Cortex of kidney (tissue), 1 donor: Measurements from ENCODE around the gene POSTN.
"Not testable (repeated sequence)": the region's sequence is repeated elsewhere in the genome, so short reads cannot be mapped to it uniquely, and the experiment has no call there.

ENCODE experiments used
- DNase-seq: peaks from one replicate; lab custom pipeline; 2025; lab: John Stamatoyannopoulos, UW

Gene POSTN

DNA sequence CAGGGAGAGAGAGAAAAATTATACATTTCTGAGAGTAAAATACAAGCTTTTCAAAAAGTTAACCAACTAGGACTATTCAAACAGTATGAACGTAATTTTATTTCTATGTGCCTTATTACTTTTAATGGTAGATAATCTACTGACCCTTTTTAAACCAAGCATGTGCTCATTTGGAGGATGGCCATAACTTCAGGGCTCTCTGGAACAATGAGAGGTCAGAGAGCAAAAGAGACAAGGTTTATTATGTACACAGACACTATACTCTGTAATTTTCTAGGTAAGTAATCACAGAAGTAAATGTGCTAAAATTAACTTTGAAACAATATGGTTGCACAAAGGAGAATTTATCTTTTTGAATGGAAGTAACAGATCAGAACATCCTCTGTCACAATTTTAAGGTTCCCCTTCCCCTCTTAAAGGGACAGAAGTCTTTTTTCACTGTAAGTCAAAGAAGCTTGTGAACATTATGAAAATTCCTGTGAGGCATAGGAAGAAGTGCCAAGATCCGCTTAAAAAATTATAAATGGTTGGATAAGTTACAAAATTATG, 1.0 kb downstream of the POSTN start:
- no peak for DNase-seq

- no peak for DNase-seq
These were observed 1.8 kb downstream of the POSTN start for GRCh38 chr13:37596805-37597204.

GRCh38 chr13:37595162-37595561, 3.4 kb downstream of the POSTN start:
- DNase-seq: no peak

- DNase-seq: no peak
These were observed 4.0 kb downstream of the POSTN start for GRCh38 chr13:37594550-37594949.

GRCh38 chr13:37589381-37589780, 9.2 kb downstream of the POSTN start:
- not testable (repeated sequence) for DNase-seq

DNA sequence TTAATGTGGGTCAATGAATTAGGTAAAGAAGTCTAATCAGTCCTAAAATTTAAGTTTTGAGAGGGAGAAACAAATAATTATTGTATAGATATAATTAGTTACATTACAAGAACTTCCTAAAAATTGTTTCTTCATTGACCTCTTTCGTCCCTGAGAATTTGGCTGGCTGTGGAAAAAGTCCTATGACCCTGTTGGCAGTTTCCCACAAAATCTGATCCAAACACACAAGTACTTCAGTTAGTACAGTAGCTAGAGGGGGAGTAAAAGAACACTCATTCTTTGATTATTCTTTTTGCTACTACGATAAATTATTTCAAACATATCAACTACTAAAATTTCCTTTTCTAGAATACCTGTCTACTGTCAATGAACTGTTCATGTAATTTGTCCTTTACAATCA, 11.3 kb downstream of the POSTN start:
- DNase-seq: no peak

DNA sequence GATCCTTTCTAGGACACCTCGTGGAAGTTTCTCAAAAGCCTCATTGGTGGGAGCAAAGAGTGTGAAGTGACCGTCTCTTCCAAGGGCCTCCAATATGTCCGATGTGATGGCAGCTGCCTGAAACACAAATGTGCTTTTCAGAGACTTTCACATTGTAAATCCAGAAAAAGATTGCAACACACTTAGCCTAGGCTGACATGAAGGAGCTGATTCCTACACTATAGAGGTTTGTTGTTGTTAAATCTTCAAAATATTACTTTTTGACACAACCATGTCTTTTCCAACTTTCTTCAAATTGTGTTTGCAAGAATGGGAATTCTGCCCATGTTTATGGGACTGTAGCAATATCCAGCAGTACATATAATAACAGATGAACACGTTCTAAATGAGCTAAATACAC, 12.4 kb downstream of the POSTN start:
- DNase-seq: no peak

DNA sequence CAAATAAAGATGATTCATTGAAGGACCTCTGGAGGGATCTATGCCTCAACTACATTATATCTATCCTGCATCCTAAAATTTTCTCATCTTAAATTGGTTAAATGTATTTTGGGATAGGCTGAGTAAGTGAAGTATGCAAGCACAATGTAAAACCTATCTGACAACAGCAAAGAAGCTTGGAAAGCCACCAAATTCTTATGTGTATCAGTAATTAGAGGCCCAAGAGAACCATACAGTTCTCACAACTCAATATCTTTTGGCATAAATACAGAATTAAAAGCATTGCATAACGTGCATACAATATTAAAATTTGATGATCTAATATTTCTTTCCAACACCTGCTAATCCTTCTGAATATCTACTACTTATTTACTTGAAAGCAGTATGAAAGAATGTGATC, 13.0 kb downstream of the POSTN start:
- no peak for DNase-seq

DNA sequence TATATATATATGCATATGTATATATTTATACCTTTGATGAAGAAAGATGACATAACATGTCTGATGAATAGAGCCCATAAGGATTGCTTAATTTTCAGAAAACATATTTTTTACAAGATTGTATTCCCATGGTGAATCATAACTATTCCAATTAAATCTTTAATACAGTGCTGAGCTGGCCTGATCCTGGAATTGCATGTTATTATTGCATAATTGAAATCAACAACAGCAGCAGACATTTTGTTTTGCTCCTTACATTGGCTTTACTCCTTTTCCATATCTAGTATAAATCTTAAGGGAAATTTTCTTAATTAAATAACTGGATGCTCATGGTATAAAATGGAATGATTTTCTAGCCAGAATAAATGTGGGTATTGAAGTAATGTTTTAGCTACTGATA, 22.0 kb downstream of the POSTN start:
- no peak for DNase-seq

GRCh38 chr13:37565425-37565824, 33.1 kb downstream of the POSTN start:
- no peak for DNase-seq

- DNase-seq: no peak
These were observed 37.5 kb downstream of the POSTN start for GRCh38 chr13:37561031-37561430.

- no peak for DNase-seq
These were observed 38.0 kb downstream of the POSTN start for GRCh38 chr13:37560526-37560925.

GRCh38 chr13:37558766-37559165, 39.8 kb downstream of the POSTN start:
- DNase-seq: not testable (repeated sequence)

GRCh38 chr13:37546087-37546486, 52.5 kb downstream of the POSTN start:
- DNase-seq: no peak

DNA sequence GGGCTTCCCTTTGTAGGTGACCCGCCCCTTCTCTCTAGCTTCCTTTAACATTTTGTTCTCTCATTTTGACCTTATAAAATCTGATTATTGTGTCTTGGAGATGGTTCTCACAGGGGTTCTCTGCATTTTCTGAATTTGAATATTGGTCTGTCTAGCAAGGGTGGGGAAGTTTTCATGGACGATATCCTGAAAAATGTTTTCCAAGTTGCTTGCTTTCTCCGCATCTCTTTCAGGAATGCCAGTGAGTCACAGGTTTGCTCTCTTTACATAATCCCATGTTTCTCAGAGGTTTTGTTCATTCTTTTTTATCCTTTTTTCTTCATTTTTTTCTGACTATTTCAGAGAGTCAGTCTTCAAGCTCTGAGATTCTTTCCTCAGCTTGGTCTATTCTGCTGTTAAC, 53.6 kb downstream of the POSTN start:
- no peak for DNase-seq

DNA sequence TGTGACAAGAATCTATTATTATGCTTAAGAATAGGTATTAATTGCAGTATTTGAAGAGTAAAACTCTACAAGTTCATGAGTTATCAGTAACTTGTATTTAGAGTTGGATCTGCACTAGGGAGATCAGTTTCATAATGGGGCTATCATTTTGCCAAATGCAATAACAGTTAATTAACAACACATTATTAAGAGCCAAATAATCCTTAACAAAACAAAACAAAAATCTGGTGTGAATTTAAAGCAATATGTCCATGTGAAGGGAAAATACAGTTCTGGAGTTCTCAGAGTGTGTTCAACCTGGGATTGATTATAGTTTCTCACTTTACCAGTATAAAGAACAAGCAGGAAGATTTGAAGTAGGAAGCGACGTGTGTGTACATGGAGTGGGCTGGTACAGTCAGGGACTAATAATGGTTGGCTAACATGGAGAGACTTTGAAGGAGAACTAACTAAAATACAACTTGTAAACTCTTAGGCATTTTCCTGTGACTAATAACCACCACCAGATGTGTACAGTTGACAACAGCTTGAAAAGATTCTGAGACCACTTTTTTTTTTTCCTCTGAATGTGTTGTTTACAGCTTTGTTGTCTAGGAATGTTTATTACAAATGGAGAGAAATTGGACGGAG, 58.5 kb downstream of the POSTN start:
- no peak for DNase-seq

- no peak for DNase-seq
These were observed 59.4 kb downstream of the POSTN start for GRCh38 chr13:37539170-37539569.

DNA sequence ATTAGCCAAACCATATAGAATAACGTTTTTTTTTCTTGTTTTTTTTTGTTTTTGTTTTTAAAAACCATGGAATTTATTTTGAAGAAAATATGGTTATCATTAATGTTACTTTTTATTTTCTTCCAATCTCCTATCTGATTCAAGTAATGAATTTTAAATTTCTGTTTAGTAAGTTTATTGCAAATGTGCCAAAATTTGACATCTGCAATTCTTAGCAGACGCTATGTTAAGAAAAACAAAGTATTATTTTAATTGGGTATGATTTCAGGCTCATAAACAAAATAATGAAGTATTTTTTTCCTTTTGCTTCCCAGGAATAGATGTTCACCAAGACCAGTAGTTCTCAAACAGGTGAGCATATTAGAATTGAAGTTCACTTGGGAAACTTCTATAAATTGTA, 63.1 kb downstream of the POSTN start:
- DNase-seq: no peak

DNA sequence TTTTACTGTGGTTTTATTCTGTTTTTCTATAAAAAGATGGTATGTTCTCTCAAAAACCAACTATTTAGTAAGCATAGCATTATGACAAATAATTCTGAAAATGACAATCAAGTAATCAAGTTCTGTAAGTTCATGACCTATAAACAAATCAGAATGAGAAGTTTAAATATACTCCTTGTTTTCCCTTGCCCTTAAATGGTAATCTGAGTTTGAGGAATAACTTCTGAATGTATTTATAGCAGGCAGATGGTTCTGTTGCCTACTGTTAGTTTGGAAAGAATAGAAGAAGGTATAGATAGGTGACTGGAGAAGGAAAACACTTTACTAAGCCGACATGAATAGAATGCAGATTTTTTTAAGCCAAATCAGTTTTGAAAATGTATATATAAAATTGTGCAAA, 63.9 kb downstream of the POSTN start:
- no peak for DNase-seq

GRCh38 chr13:37534181-37534580, 64.4 kb downstream of the POSTN start:
- DNase-seq: no peak

DNA sequence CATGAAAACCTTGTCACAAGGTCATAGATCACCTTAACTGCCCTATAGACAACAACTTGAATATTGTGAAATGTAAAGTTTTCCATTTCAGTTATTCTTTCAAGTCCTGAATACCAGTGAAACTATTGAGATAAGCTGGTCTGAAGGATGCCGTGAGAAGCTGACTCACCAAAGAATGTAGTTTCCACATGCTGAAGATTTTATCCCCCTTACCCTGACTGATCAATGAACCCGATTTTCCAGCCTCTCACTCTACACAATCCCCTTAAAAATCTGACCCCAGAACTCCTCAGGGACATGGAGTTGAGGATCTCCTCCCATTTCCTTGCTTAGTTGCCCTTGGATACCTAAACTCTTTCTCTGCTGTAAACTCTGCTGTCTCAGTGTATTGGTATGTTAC, 67.5 kb downstream of the POSTN start:
- DNase-seq: no peak

GRCh38 chr13:37529751-37530385, 68.7 kb downstream of the POSTN start:
- no peak for DNase-seq

DNA sequence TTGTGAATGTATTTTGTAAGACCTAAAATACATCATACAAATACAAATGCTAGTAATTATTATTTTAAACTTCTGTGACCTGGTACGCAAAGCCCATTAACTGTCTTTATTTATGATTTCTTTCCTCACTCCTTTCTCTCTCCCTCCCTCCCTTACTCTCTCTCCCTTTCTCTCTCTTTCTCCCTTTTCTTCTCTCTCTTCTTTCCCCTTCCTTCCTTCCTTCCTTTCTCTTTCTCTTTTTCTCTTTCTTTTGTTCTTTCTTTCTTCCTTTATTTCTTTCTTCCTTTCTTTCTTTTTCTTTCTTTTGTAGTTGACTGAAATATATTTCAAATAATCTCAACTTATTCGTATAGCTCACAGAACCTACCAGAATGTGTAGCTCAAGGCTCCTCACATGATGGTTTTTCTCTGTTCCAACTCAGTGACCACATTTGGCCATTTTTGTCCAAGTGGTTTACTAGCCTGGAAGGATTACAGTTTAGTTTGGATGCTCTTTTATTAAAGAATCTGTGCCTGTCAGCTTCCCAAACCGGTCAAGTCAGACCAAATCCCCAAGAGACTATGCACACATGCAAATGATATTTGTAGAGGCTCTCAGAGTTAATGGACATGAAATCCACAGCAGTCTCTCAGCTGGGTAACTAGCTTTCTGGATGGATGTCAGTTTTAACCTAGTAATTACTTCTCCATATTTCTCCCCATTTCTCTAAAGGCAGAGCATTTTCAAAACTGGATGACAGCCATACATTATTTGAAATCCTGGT, 71.7 kb downstream of the POSTN start:
- no peak for DNase-seq
